Liver (tissue), 9 donors: ENCODE measurements around the gene NSUN2. TPM values are rescaled to one million over a fixed set of nuclear protein-coding genes. Genes with fewer than 3 reads are reported as not detected.

Experiments used
- DNase-seq: peaks from one replicate; pipeline ENCODE4 v3.0.0-alpha.2; 2017; ENCODE audit warnings: low spot score
- H3K27ac ChIP-seq, 2 donors: one replicate each; pipeline ENCODE4 v1.7.0; 2013; ENCODE audit warnings: inconsistent platforms in 2 of 2, low read length in 2 of 2, control low read depth in 1 of 2, low read depth in 1 of 2, mild to moderate bottlenecking in 1 of 2
- H3K27me3 ChIP-seq, 4 donors: one replicate each; pipeline versions ENCODE4 v1.6.1 to v1.7.0; 2013; ENCODE audit warnings: low read length in 3 of 4, inconsistent platforms in 1 of 4, mild to moderate bottlenecking in 1 of 4, moderate library complexity in 1 of 4; ENCODE audit not compliant: control insufficient read depth in 4 of 4, insufficient read depth in 4 of 4
- H3K36me3 ChIP-seq, 4 donors: one replicate each; pipeline versions ENCODE4 v1.6.1 to v1.7.0; 2013; ENCODE audit warnings: low read length in 3 of 4, mild to moderate bottlenecking in 3 of 4, low read depth in 1 of 4, moderate library complexity in 1 of 4; ENCODE audit not compliant: control insufficient read depth in 4 of 4, insufficient read depth in 3 of 4
- H3K4me1 ChIP-seq, 4 donors: one replicate each; pipeline versions ENCODE4 v1.6.1 to v1.7.0; 2013; ENCODE audit warnings: low read length in 3 of 4, mild to moderate bottlenecking in 3 of 4, moderate library complexity in 1 of 4; ENCODE audit not compliant: control insufficient read depth in 4 of 4, insufficient read depth in 4 of 4
- H3K4me3 ChIP-seq, 3 donors: one replicate each; pipeline versions ENCODE4 v1.6.1 to v1.7.0; 2013; ENCODE audit warnings: low read length in 3 of 3, control low read depth in 1 of 3, low read depth in 1 of 3, mild to moderate bottlenecking in 1 of 3
- H3K9ac ChIP-seq, 2 donors: one replicate each; pipeline ENCODE4 v1.7.0; 2013; ENCODE audit warnings: low read length in 2 of 2, mild to moderate bottlenecking in 2 of 2, moderate library complexity in 2 of 2, control low read depth in 1 of 2, low read depth in 1 of 2
- H3K9me3 ChIP-seq, 4 donors: one replicate each; pipeline versions ENCODE4 v1.6.1 to v1.7.0; 2013; ENCODE audit warnings: low read length in 3 of 4; ENCODE audit not compliant: control insufficient read depth in 4 of 4
- EGR1 ChIP-seq, 2 donors: IDR thresholded peaks; 2 replicates each; pipeline ENCODE4 v1.6.1; 2016 to 2018; ENCODE audit warnings: antibody characterized with exemption in 2 of 2, low read depth in 2 of 2
- FOXA1 ChIP-seq: IDR thresholded peaks from 2 replicates; pipeline ENCODE4 v1.6.1; 2016; ENCODE audit warnings: antibody characterized with exemption
- FOXA2 ChIP-seq: IDR thresholded peaks from 2 replicates; pipeline ENCODE4 v1.6.1; 2016; ENCODE audit warnings: antibody characterized with exemption
- GABPA ChIP-seq, 2 donors: IDR thresholded peaks in 1 of 2; conservative IDR thresholded peaks in 1 of 2; 2 replicates each; pipeline ENCODE4 v1.6.1; 2016; ENCODE audit warnings: antibody characterized with exemption in 2 of 2, mild to moderate bottlenecking in 1 of 2, moderate library complexity in 1 of 2
- HNF4A ChIP-seq, 2 donors: conservative IDR thresholded peaks; 2 replicates each; pipeline ENCODE4 v1.6.1; 2016; ENCODE audit warnings: antibody characterized with exemption in 2 of 2, mild to moderate bottlenecking in 2 of 2
- JUND ChIP-seq, 2 donors: IDR thresholded peaks; 2 replicates each; pipeline ENCODE4 v1.6.1; 2016; ENCODE audit warnings: antibody characterized with exemption in 2 of 2
- NR2F2 ChIP-seq: IDR thresholded peaks from 2 replicates; pipeline ENCODE4 v1.6.1; 2016; ENCODE audit warnings: antibody characterized with exemption
- RAD21 ChIP-seq, 2 donors: IDR thresholded peaks; 2 replicates each; pipeline ENCODE4 v1.6.1; 2016; ENCODE audit warnings: antibody characterized with exemption in 2 of 2, mild to moderate bottlenecking in 2 of 2
- RXRA ChIP-seq, 2 donors: IDR thresholded peaks; 2 replicates each; pipeline ENCODE4 v1.6.1; 2017 to 2018; ENCODE audit warnings: antibody characterized with exemption in 2 of 2, mild to moderate bottlenecking in 1 of 2
- SP1 ChIP-seq: IDR thresholded peaks from 2 replicates; pipeline ENCODE4 v1.6.1; 2018; ENCODE audit warnings: antibody characterized with exemption, mild to moderate bottlenecking
- TAF1 ChIP-seq: conservative IDR thresholded peaks from 2 replicates; pipeline ENCODE4 v1.6.1; 2016; ENCODE audit warnings: antibody characterized with exemption, mild to moderate bottlenecking
- YY1 ChIP-seq: IDR thresholded peaks from 2 replicates; pipeline ENCODE4 v1.6.1; 2016; ENCODE audit warnings: antibody characterized with exemption, mild to moderate bottlenecking
- WGBS: extraction: QIAGEN DNeasy Blood & Tissue Kit; methylation state at CpG from one replicate; pipeline ENCODE4 v1.1.7; 2013; 5-methylcytosine and 5-hydroxymethylcytosine counted together
- polyA plus RNA-seq, 2 donors: library from polyadenylated mRNA; stranded (reverse) in 1 of 2; unstranded in 1 of 2; fragments of 200-250 nt in 1 of 2; fragments of >200 nt in 1 of 2; fragmentation: Nextera tagmentation in 1 of 2; extraction: Ambion mirVana in 1 of 2; gene quantifications; one replicate each; pipeline versions ENCODE4 v1.2.1 to v1.2.3, GENCODE V29; 2013 to 2015
- total RNA-seq, 2 donors: library from RNA; depleted of rRNA; stranded (reverse); fragments of >200 nt; gene quantifications; one replicate each; pipeline ENCODE4 v1.2.3, GENCODE V29; 2014
- TF ChIP-seq, protein P1 (sequence below): IDR thresholded peaks from 2 replicates; pipeline ENCODE4 v1.6.1; 2016; ENCODE audit warnings: antibody characterized with exemption
- TF ChIP-seq, protein P2 (sequence below): IDR thresholded peaks from 2 replicates; pipeline ENCODE4 v1.6.1; 2016; ENCODE audit warnings: antibody characterized with exemption
- TF ChIP-seq, protein P3 (sequence below): fragments of 150-350 bp; IDR thresholded peaks from 2 replicates; pipeline ENCODE4 v1.5.1; 2017; ENCODE audit warnings: improper control_type of control experiment, low read depth, low read length; ENCODE audit not compliant: missing input control
- donor health status: healthy.
- donor health status: healthy.
- donor health status: healthy.
- donor health status: healthy.
- donor health status: healthy.

The NSUN2 gene
- total and polyA plus RNA-seq, 4 donors = 26.9 to 52.2 (median 28.1) TPM

DNA sequence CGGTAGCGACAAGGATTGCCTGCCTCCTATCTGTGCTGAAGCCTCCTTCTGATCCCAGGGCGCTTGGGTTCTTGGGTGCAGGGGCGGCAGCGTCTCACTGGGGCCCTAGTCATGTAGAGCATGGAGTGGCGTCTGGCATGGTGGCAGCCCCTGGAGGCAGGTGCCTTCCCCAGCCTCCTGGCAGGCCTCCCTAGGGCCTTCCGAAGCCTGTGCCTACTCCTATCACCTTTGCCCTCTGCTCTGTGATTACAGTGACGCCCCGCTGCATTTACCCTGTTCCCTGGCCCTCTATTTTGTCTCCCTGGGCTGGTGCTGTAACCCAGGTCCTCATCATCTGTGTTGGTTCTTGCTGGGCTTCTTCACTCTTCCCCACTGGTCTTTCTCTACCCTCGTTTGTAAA is 4.2 kb upstream of the NSUN2 start:
- Histone ChIP-seq H3K9ac (no peak overlapping the region), H3K27ac (peak overlapping the region; percentile 18 to 56), H3K9me3 (no peaks in the 10 kb centered on the region), H3K4me1 (peaks cover 8 to 40% (median 27%) of the 10 kb centered on the region in 4 donors), H3K36me3 (no peaks in the 10 kb centered on the region), H3K4me3 (no peak overlapping the region), H3K27me3 (no peaks in the 10 kb centered on the region)
- TF ChIP-seq YY1 (no peak), NR2F2 (no peak), FOXA1 (no peak), RXRA (IDR thresholded peaks at IDR 0.05) (no peak), RAD21 (IDR thresholded peaks at IDR 0.05) (no peak), FOXA2 (no peak), EGR1 (IDR thresholded peaks at IDR 0.05; ENCODE audit: low read depth in 2 of 2) (no peak)
- no peak for DNase-seq
- 72% methylated on average over 10 of the region's 10 CpGs for WGBS

DNA sequence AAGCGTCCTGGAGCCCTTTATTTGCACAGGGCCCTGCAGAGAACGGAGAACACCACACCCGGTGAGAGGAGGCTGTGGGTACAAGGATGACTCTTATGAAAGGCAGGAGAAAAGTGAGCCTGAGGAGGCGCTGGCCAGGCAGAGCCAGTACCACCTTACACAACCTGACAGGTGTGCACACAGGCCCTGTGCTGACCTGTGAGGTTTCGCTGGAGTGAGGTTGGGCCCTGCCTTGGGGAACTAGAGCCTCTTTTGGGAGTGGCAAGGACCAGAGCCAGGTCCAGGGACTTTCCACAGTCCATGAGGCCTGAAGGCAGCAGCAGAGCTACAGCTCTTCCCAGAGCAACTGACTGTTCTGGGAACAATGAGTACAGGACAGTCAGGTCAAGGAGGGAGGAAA is 3.4 kb upstream of the NSUN2 start:
- Histone ChIP-seq H3K27ac (peak overlapping the region; percentile 18 to 56), H3K27me3 (no peaks in the 10 kb centered on the region), H3K9me3 (no peaks in the 10 kb centered on the region), H3K4me1 (peaks cover 8 to 46% (median 34%) of the 10 kb centered on the region in 4 donors), H3K9ac (no peak overlapping the region), H3K4me3 (no peak overlapping the region), H3K36me3 (peaks cover 0 to 3% (median 0%) of the 10 kb centered on the region in 4 donors)
- no peak for DNase-seq
- 37% methylated on average over 5 of the region's 5 CpGs for WGBS
- TF ChIP-seq HNF4A (conservative IDR thresholded peaks at IDR 0.05) = peak in 1 of 2 donors; percentile 30
- TF ChIP-seq SP1 = peak; percentile 41
- no peak for TF ChIP-seq FOXA1
- peak in 1 of 2 donors; percentile 32 for TF ChIP-seq RAD21 (IDR thresholded peaks at IDR 0.05)
- no peak for TF ChIP-seq FOXA2

DNA sequence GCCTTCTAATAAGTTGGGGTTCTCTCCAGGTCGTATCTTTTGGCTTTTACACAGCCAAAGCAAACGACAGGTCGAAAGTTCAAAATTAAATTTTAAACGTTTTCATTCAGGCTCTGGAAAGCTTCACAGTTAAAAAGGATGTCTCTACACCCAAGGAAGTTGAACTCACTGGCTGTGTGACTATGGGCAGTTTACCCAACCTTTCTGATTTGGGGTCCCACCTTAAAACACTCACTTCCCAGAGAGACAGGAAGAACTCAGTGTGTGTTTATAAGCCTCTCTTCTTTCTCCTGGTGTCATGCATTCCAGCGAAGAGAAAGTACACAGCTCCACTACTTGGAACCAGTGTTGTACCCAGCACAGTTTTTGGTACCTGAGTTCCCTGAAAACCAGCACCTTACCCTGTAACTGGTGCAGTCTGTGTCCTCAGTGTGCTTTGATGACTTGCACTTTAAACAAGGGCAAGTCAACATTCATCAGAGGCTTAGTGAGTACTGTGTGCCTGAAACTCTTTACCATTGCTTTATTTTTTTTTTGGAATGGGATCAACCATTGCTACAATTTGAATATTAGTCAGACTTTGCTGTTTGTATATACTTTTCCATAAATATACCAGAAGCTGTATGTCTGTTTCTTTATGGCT is 2.1 kb upstream of the NSUN2 start:
- TF ChIP-seq, protein P1, sequence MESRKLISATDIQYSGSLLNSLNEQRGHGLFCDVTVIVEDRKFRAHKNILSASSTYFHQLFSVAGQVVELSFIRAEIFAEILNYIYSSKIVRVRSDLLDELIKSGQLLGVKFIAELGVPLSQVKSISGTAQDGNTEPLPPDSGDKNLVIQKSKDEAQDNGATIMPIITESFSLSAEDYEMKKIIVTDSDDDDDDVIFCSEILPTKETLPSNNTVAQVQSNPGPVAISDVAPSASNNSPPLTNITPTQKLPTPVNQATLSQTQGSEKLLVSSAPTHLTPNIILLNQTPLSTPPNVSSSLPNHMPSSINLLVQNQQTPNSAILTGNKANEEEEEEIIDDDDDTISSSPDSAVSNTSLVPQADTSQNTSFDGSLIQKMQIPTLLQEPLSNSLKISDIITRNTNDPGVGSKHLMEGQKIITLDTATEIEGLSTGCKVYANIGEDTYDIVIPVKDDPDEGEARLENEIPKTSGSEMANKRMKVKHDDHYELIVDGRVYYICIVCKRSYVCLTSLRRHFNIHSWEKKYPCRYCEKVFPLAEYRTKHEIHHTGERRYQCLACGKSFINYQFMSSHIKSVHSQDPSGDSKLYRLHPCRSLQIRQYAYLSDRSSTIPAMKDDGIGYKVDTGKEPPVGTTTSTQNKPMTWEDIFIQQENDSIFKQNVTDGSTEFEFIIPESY = no peak
- TF ChIP-seq RXRA (IDR thresholded peaks at IDR 0.05) (peak; percentile 64), RAD21 (IDR thresholded peaks at IDR 0.05) (peak; percentile 25 to 30), HNF4A (conservative IDR thresholded peaks at IDR 0.05) (peak; percentile 78 to 83), NR2F2 (no peak), TAF1 (peak; percentile 45), SP1 (peak; percentile 58), GABPA (IDR thresholded peaks at IDR 0.05 in 1 of 2, conservative IDR thresholded peaks at IDR 0.05 in 1 of 2) (no peak), JUND (IDR thresholded peaks at IDR 0.05) (peak in 1 of 2 donors; percentile 28), FOXA2 (peak; percentile 48), FOXA1 (peak; percentile 51)
- TF ChIP-seq, protein P2, sequence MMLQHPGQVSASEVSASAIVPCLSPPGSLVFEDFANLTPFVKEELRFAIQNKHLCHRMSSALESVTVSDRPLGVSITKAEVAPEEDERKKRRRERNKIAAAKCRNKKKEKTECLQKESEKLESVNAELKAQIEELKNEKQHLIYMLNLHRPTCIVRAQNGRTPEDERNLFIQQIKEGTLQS = no peak
- TF ChIP-seq, protein P3, sequence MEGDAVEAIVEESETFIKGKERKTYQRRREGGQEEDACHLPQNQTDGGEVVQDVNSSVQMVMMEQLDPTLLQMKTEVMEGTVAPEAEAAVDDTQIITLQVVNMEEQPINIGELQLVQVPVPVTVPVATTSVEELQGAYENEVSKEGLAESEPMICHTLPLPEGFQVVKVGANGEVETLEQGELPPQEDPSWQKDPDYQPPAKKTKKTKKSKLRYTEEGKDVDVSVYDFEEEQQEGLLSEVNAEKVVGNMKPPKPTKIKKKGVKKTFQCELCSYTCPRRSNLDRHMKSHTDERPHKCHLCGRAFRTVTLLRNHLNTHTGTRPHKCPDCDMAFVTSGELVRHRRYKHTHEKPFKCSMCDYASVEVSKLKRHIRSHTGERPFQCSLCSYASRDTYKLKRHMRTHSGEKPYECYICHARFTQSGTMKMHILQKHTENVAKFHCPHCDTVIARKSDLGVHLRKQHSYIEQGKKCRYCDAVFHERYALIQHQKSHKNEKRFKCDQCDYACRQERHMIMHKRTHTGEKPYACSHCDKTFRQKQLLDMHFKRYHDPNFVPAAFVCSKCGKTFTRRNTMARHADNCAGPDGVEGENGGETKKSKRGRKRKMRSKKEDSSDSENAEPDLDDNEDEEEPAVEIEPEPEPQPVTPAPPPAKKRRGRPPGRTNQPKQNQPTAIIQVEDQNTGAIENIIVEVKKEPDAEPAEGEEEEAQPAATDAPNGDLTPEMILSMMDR = no peak
- H3K4me1 ChIP-seq = peaks cover 12 to 49% (median 35%) of the 10 kb centered on the region in 4 donors
- H3K36me3 ChIP-seq = peaks cover 0 to 13% (median 4%) of the 10 kb centered on the region in 4 donors
- DNase-seq = no peak
- no peaks in the 10 kb centered on the region for H3K9me3 ChIP-seq
- H3K9ac ChIP-seq = peak overlapping the region; percentile 19 to 96
- peak overlapping the region; percentile 56 to 67 for H3K27ac ChIP-seq
- H3K27me3 ChIP-seq = no peaks in the 10 kb centered on the region
- 37% methylated on average over 5 of the region's 5 CpGs for WGBS
- H3K4me3 ChIP-seq = peak overlapping the region; percentile 78 to 96 (median 86)
